Superior temporal gyrus (tissue), 1 donor: ENCODE measurements around the gene CDC37.

Experiments used
- DNase-seq: peaks from one replicate; pipeline ENCODE4 v3.0.0-alpha.2; 2016; ENCODE audit errors: extremely low spot score

Gene CDC37

DNA sequence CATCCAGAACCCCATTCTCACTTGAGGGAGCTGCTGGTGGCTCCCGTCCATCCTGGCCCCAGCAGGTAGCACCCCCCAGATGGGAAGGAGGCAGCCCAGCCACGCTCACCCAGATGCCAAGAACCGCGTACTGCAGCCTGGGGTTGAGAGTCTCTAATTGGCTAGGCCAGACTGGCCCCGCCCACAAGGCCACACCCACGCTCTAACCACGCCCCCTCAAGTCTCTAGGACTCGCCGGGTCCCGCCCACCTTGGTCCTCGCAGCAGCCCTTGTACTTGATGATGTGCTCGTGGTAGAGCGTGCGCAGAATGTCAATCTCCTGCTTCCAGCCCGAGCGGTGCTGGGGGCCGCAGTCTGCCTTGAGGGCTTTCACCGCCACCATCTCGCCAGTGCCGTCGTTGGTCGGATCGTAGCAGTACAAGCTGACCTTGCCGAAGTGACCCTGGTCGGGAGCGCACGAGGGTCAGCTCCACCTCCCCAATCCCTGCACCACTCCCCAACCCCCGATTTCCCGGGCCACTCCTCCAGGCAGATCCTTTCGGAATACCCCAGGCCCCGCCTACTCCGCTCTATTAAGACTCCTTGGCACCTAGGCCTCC lies 49.5 kb downstream of the CDC37 start:
- no peak for DNase-seq

DNA sequence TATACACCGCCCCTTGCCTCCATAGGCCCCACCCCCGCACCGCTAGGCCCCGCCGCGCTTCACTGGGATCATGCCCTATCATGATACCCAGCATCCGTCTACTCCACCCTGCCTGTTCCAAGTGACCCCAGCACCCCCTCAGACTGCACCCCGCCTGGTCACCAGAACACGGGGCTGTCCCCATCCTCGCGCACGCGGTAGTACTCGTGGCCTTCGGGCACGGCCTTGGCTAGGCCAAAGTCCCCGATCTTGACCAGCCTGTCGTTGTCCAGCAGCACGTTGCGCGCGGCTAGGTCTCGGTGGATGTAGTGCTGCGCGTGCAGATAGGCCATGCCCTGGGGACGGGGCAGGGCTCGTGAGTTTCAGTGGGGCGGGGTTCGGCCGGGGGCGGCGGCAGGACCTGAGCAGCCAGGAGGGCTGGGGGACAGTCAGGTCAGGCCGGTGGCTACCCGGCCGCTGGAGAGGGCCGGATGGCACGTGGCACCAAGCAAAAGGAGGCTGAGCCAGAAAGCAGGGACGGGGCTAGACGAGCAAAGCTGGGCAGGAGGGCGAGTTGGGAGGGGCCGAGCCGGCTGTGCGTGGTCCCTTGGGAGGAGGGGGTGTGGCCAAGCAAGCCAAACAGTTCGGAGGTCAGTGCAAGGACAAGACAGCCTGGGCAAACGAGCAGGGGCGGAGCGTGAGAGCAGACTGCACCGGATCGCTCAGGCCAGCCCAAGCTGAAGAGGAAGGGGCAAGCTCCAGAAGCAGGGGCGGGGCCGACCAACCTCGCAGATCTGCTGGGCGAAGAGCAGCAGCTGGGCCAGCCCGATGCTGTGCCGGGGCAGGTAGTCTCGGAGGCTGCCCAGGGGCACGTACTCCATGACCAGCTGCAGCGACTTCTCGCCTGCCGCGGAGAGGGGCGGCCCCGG lies 50.3 kb downstream of the CDC37 start:
- no peak for DNase-seq

DNA sequence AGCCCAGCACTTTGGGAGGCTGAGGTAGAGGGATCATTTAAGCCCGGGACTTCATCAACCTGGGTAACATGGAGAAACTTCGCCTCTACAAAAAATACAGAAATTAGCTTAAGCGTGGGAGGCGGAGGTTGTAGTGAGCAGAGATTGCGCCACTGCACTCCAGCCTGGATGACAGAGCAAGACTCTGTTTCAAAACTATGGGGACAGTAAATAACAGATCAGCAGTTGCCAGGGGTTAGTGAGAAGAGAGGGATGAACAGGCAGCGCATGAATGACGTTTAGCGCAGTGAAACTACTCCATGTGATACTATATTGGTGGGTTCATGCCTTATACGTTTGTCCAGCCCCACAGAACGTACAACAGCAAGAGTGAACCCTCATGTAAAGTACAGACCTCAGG lies 56.8 kb downstream of the CDC37 start:
- peak; percentile 13 for DNase-seq

DNA sequence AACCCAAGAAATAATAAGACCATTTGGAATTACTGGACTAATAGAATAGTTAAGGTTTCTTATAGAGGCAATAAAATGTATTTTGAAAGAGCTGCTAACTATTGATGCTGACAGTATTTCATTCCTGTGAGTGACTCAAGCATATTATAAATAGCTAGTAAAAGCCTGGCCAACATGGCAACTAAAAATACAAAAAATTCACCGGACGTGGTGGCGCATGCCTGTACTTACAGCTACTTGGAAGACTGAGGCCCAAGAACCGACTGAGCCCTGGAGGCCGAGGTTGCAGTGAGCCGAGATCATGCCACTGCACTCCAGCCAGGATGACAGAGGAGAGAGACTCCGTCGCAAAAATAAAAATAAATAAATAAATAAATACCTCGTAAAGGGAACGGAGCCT lies 58.6 kb downstream of the CDC37 start:
- peak; percentile 42 for DNase-seq

DNA sequence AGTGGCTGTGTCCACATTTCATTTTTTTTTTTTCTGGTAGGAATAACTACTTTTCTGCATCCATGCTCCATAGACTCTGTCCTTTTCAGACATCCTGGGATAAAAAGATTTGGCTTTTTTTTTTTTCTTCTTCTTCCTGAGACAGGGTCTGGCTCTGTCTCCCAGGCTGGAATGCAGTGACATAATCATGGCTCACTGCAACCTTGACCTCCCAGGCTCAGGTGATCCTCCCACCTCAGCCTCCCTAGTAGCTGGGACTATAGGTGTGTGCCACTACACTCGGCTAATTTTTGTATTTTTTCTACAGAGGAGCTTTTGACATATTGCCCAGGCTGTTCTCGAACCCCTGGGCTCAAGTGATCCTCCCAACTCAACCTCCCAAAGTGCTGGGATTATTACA lies 59.8 kb downstream of the CDC37 start:
- no peak for DNase-seq
